GM10266 (cell line): Measurements from ENCODE around the gene VIPAS39.

Experiments
- DNase-seq: peaks from one replicate; pipeline ENCODE4 v3.0.0; 2012; ENCODE audit errors: extremely low spot score
- TF ChIP-seq, protein P1 (sequence below): IDR thresholded peaks from 2 replicates; pipeline ENCODE4 v1.5.1; 2012; ENCODE audit warnings: mild to moderate bottlenecking, low read depth; ENCODE audit not compliant: control insufficient read depth, insufficient read depth; ENCODE audit errors: missing control alignments

Gene VIPAS39

DNA sequence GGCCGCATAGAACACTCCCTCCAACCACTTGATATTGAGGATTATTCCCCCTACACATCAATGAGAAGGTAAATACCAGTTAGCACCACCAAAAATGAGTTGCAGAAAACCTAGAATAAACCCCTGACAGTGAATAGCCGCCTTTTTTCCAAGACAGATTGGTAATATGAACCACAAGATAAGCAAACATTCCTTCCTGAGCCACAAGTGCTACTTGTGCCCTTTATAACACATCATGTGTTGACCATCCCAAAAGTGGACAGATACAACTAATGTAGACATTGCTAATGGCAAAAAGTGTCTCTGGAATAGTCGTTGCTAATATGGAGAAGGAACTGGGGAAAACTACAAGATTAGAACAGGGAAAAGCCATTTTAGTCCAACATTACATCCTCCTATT is 51.3 kb downstream of the VIPAS39 start:
- TF ChIP-seq, protein P1, sequence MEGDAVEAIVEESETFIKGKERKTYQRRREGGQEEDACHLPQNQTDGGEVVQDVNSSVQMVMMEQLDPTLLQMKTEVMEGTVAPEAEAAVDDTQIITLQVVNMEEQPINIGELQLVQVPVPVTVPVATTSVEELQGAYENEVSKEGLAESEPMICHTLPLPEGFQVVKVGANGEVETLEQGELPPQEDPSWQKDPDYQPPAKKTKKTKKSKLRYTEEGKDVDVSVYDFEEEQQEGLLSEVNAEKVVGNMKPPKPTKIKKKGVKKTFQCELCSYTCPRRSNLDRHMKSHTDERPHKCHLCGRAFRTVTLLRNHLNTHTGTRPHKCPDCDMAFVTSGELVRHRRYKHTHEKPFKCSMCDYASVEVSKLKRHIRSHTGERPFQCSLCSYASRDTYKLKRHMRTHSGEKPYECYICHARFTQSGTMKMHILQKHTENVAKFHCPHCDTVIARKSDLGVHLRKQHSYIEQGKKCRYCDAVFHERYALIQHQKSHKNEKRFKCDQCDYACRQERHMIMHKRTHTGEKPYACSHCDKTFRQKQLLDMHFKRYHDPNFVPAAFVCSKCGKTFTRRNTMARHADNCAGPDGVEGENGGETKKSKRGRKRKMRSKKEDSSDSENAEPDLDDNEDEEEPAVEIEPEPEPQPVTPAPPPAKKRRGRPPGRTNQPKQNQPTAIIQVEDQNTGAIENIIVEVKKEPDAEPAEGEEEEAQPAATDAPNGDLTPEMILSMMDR, result no peak
- DNase-seq, result no peak

DNA sequence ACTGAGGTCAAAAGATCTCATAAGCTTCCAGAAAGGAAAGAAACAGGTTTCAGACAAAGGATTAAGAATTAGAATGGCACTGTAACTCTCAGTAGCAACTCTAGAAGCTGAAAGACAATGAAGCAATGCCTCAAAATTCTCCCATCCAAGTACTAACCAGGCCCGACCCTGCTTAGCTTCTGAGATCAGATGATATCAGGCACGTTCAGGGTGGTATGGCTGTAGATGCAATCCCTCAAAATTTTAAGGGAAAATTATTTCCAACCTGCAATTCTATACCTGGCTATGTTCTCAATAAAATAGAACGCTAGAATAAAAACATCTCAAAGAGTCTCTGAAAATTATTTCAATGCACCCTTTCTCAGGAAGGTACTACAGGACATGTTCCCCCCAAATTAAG is 53.6 kb downstream of the VIPAS39 start:
- TF ChIP-seq, protein P1, result no peak
- DNase-seq, result no peak

DNA sequence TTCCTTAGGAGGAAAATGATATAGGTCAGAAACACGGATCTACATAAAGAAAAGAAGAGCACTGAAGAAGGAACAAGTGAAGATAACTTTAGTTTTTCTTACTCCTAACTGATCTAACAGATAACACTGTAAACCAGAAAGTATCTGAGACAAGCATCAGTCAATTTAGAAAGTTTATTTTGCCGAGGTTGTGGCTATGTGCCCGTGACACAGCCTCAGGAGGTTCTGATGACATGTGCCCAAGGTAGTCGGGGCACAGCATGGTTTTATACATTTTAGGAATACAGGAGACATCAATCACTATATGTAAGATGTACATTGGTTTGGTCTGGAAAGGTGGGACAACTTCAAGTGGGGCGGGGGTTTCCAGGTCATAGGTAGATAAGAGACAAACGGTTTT is 57.2 kb downstream of the VIPAS39 start:
- TF ChIP-seq, protein P1, result no peak
- DNase-seq, result no peak

DNA sequence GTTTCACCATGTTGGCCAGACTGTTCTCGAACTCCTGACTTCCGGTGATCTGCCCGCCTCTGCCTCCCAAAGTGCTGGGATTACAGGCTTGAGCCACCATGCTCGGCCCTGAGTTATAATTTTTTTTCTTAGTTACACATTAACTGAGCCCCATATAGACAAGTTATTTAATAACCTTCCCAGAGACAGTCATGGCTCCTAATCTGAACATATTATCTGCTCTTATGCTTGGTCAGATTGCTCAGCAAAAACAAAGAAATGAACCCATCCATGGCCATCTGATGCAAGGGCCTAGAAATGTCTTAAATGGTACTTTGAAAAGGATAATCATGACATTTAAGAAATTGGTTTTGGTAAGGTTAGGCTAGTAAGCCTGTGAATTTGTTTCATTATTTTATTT is 67.2 kb downstream of the VIPAS39 start:
- no peak for DNase-seq

DNA sequence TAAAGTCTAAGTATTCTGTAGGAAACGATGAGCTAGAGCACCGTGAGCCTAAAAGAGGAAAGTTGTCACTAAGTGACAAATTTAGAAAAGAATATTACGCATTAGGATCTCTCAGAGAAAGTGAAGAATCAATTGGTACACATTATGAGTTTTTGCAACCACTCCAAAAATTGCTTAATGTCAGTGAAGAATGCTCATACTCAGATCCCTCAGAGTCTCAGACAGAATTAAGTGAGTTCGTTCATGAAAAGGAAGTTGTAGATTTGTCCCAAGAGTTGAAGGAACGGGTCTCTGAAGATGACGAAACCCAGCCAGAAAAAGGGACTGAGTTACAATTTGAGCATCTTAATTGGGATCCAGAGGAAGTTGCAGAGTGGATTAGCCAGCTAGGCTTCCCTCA is 78.7 kb downstream of the VIPAS39 start:
- no peak for DNase-seq
- TF ChIP-seq, protein P1, result no peak

More for the DNA sequence above, 67.2 kb downstream of the VIPAS39 start:
- TF ChIP-seq, protein P1, result no peak

DNA sequence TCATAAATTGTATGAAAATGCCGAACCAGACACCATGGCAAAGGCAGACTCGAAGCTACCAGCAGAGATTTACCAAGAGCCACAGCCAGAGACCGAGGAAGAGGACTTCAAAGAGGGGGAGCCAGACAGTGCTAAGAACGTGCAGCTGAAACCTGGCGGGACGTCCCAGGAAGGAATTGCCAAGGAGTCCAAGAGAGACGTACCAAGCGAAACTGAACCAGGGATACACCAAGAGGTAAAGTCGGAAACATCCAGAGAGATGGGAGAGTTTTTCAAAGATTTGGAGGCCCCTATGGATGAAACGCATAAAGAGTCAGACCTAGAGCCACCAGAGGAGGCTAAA is 79.9 kb downstream of the VIPAS39 start:
- TF ChIP-seq, protein P1, result no peak
- no peak for DNase-seq

DNA sequence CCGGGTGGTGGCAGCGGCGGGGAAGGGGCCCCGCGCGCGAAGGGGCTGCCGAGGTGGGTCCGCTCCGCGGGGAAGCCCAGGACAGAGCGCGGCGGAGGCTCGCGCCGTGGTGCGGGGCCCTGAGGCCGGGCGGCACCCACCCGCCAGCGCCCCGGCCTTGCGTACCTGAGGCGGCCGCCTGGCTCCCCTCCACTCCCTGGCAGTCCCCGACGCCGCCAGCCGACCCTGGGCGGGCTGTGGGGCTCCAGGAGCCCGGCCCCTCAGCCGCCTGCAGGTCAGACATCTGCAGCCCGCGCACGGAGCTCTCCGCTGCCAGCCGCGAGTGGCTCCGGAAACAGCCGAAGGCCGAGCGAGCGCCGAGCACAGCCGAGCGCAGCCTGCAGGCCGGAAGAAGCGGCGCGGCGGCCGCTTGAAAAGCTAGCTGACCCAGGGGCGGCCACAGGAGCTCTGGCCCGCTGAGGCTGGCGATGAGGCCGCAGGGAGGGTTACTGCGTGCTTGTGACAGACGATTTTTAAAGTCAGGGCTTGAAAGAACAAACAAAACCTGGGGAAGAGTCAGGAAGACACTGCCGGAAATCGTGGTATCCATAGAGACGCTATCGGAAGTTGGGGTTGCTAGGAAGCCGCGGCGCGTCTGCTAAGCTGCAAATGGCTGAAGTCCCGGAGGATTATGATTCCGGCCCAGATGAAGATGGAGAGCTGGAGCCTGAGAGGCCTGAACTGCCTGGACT is 80.5 kb downstream of the VIPAS39 start, which contains the start of the genes SAMD15 and TMED8:
Gene SAMD15 (plus strand): TSS at position 609 of the 731 bp plus-strand sequence. CDS start 40 bp downstream, at position 649.
Gene TMED8 (minus strand): TSS at position 324 of the 731 bp plus-strand sequence. CDS start 41 bp downstream, at position 283.
- peak; percentile 93 for DNase-seq
- TF ChIP-seq, protein P1, result peak; percentile 31
